MM.1S (cell line): Measurements from ENCODE around the gene PARVB.

Experiments
- DNase-seq: peaks from one replicate; pipeline ENCODE4 v3.0.0-alpha.2; 2015
- H2AFZ ChIP-seq: fragments of 300-600 bp; sonication (generic); 2 replicates; pipeline ENCODE4 v1.6.0; 2016; ENCODE audit warnings: antibody characterized with exemption, low read length
- H3F3A ChIP-seq: fragments of 300-600 bp; sonication (generic); 2 replicates; pipeline ENCODE4 v1.6.1; 2016; ENCODE audit warnings: mild to moderate bottlenecking, antibody characterized with exemption, low read length, moderate library complexity, mixed read lengths; ENCODE audit not compliant: insufficient read depth
- H3K27ac ChIP-seq: fragments of 300-600 bp; sonication (generic); 2 replicates; pipeline ENCODE4 v1.5.1; 2016; ENCODE audit warnings: mild to moderate bottlenecking, low read length
- H3K27me3 ChIP-seq: fragments of 300-600 bp; sonication (generic); replicated peaks from 2 replicates; pipeline ENCODE4 v1.6.0; 2016; ENCODE audit warnings: low read length; ENCODE audit not compliant: insufficient read depth
- H3K36me3 ChIP-seq: fragments of 300-600 bp; sonication (generic); replicated peaks from 2 replicates; pipeline ENCODE4 v1.6.1; 2016; ENCODE audit warnings: mild to moderate bottlenecking, low read length, mixed read lengths; ENCODE audit not compliant: insufficient read depth
- H3K4me1 ChIP-seq: fragments of 300-600 bp; sonication (generic); 2 replicates; pipeline ENCODE4 v1.6.1; 2016; ENCODE audit warnings: low read length, mixed read lengths
- H3K4me2 ChIP-seq: fragments of 300-600 bp; sonication (generic); 2 replicates; pipeline ENCODE4 v1.6.0; 2016; ENCODE audit warnings: low read depth, low read length
- H3K4me3 ChIP-seq: fragments of 300-600 bp; sonication (generic); 2 replicates; pipeline ENCODE4 v1.5.1; 2016; ENCODE audit warnings: low read length, mixed read lengths
- H3K79me2 ChIP-seq: fragments of 300-600 bp; sonication (generic); 2 replicates; pipeline ENCODE4 v1.6.1; 2016; ENCODE audit warnings: mixed run types, low read length, mixed read lengths
- H3K9ac ChIP-seq: fragments of 300-600 bp; sonication (generic); 2 replicates; pipeline ENCODE4 v1.6.1; 2016; ENCODE audit warnings: low read length, mixed read lengths
- H3K9me2 ChIP-seq: fragments of 300-600 bp; sonication (generic); replicated peaks from 2 replicates; pipeline ENCODE4 v1.6.1; 2016; ENCODE audit warnings: mild to moderate bottlenecking, low read length, mixed read lengths; ENCODE audit not compliant: insufficient read depth
- H3K9me3 ChIP-seq: fragments of 300-600 bp; sonication (generic); replicated peaks from 2 replicates; pipeline ENCODE4 v1.6.1; 2016; ENCODE audit warnings: mild to moderate bottlenecking, low read length, mixed read lengths; ENCODE audit not compliant: insufficient read depth
- H4K20me1 ChIP-seq: fragments of 300-600 bp; sonication (generic); 2 replicates; pipeline ENCODE4 v1.6.1; 2016; ENCODE audit warnings: mild to moderate bottlenecking, low read length, moderate library complexity, mixed read lengths; ENCODE audit not compliant: insufficient read depth
- EZH2 ChIP-seq: fragments of 300-600 bp; sonication (generic); optimal IDR thresholded peaks from 2 replicates; pipeline ENCODE3; 2017; ENCODE audit warnings: low read depth, mild to moderate bottlenecking, antibody characterized with exemption, low read length, mixed read lengths
- EZH2phosphoT487 ChIP-seq: fragments of 300-600 bp; sonication (generic); IDR thresholded peaks from 2 replicates; pipeline ENCODE4 v1.6.1; 2018; ENCODE audit warnings: antibody characterized with exemption, low read length
- TF ChIP-seq, protein P1 (sequence below): fragments of 300-600 bp; sonication (generic); IDR thresholded peaks from 2 replicates; pipeline ENCODE4 v1.5.1; 2016; ENCODE audit warnings: antibody characterized with exemption, low read length, mixed read lengths

Gene PARVB

DNA sequence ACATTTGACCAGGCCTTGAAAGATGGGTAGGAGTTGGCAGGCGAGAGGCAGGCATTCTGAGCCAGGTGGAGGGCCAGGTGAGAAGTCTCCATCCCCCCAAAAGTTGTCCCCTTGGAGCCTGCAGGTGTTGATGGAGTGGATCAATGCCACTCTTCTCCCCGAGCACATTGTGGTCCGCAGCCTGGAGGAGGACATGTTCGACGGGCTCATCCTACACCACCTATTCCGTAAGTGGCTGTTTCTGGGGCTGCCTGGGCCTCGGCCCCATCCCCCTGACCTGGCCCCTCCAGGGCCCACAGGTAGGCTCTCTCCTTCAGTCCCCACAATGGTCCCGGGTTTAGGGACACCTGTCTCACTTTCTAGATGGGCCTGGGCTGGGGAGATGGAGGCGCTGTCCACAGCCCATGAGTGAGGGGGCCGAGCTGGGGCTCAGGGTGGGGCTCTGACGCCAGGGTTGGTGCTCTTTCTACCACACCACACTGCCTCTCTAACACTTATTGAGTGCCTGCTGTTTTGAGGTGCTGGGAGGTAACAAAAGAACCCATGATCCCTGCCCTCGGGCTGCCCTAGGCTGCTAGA is 163.6 kb downstream of the PARVB start:
- Histone ChIP-seq H3K27me3 (peaks cover 16% of the 10 kb centered on the region), H3K9ac (no peak overlapping the region), H3K4me1 (peaks cover 10% of the 10 kb centered on the region), H3K79me2 (no peaks in the 10 kb centered on the region), H3K9me3 (no peaks in the 10 kb centered on the region), H3K36me3 (no peaks in the 10 kb centered on the region), H3F3A (no peaks in the 10 kb centered on the region), H4K20me1 (no peaks in the 10 kb centered on the region), H3K4me2 (no peak overlapping the region), H2AFZ (no peak overlapping the region), H3K4me3 (no peak overlapping the region), H3K27ac (no peak overlapping the region), H3K9me2 (no peaks in the 10 kb centered on the region)
- DNase-seq = no peak
- TF ChIP-seq, protein P1, sequence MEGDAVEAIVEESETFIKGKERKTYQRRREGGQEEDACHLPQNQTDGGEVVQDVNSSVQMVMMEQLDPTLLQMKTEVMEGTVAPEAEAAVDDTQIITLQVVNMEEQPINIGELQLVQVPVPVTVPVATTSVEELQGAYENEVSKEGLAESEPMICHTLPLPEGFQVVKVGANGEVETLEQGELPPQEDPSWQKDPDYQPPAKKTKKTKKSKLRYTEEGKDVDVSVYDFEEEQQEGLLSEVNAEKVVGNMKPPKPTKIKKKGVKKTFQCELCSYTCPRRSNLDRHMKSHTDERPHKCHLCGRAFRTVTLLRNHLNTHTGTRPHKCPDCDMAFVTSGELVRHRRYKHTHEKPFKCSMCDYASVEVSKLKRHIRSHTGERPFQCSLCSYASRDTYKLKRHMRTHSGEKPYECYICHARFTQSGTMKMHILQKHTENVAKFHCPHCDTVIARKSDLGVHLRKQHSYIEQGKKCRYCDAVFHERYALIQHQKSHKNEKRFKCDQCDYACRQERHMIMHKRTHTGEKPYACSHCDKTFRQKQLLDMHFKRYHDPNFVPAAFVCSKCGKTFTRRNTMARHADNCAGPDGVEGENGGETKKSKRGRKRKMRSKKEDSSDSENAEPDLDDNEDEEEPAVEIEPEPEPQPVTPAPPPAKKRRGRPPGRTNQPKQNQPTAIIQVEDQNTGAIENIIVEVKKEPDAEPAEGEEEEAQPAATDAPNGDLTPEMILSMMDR = no peak

DNA sequence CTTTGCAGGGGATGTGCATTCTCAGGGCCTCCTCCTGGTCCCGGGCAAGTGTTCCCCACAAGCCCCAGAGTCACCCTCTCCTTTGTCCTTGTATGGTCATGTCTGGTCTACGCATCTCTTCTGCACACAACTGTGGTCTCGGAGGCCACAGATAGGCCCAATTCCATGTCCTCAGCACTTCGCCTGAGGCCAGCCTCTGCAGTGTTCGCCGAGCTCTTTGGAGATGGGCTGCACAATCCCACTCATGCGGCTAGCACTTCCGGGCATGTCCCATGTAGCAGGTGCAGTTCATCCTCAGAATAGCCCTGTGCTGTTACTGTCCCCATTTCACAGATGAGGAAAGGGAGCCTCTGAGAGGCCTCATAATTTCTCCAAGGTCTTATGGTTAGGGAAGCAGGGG is 164.2 kb downstream of the PARVB start:
- Histone ChIP-seq H3F3A (0 out of 2 replicates have a peak, but pooled peaks cover 2% of the 10 kb centered on the region), H2AFZ (no peak overlapping the region), H3K9ac (no peak overlapping the region), H3K36me3 (no peaks in the 10 kb centered on the region), H3K4me3 (no peak overlapping the region), H4K20me1 (no peaks in the 10 kb centered on the region), H3K27ac (no peak overlapping the region), H3K9me3 (no peaks in the 10 kb centered on the region), H3K4me2 (no peak overlapping the region), H3K79me2 (no peaks in the 10 kb centered on the region), H3K27me3 (peaks cover 16% of the 10 kb centered on the region), H3K4me1 (peaks cover 15% of the 10 kb centered on the region), H3K9me2 (no peaks in the 10 kb centered on the region)
- no peak for DNase-seq
- TF ChIP-seq EZH2phosphoT487 (no peak), EZH2 (no peak)
- TF ChIP-seq, protein P1 = no peak

DNA sequence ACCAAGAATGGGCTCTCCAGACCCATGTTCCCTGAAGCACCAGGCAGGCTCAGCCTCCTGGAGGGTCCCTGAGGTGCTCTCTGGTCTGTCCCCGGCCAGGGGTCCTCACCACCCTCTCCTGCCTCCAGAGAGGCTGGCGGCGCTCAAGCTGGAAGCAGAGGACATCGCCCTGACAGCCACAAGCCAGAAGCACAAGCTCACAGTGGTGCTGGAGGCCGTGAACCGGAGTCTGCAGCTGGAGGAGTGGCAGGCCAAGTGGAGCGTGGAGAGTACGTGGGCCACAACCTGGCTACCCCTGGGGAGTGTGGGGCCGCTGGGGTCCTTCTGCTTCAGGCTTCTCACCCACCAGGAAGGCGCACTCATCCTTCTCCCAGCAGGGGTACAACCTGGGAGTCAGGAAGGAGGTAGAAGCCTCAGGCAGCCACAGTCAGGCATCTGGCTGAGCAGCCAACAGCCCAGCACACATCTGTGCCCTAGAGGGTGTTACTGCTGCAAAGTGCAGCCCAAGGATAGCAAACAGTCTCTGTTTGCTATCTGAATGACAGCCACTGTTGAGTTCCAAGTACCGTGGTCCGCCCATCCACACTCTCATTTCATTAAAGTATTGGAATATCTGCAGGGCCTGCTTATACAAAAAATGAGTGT is 165.0 kb downstream of the PARVB start:
- no peak overlapping the region for H3K27ac ChIP-seq
- TF ChIP-seq, protein P1 = no peak
- TF ChIP-seq EZH2phosphoT487 (no peak), EZH2 (no peak)
- H3K79me2 ChIP-seq = no peaks in the 10 kb centered on the region
- no peak overlapping the region for H3K9ac ChIP-seq
- no peaks in the 10 kb centered on the region for H3K9me3 ChIP-seq
- H4K20me1 ChIP-seq = no peaks in the 10 kb centered on the region
- H3K27me3 ChIP-seq = peaks cover 23% of the 10 kb centered on the region
- H3K4me2 ChIP-seq = no peak overlapping the region
- H3K4me1 ChIP-seq = peaks cover 23% of the 10 kb centered on the region
- 0 out of 2 replicates have a peak, but pooled peaks cover 7% of the 10 kb centered on the region for H3F3A ChIP-seq
- H3K4me3 ChIP-seq = no peak overlapping the region
- DNase-seq = no peak
- no peaks in the 10 kb centered on the region for H3K36me3 ChIP-seq
- H3K9me2 ChIP-seq = no peaks in the 10 kb centered on the region
- H2AFZ ChIP-seq = no peak overlapping the region
